Naive thymus-derived CD8-positive, alpha-beta T cell (primary cell): ENCODE results near the gene PFKFB3. TPM values are rescaled to one million over a fixed set of nuclear protein-coding genes. Genes with fewer than 3 reads are reported as not detected.

Experiments used
- ATAC-seq, 2 donors: fragments of 150-1000 bp; cut with Tn5 transposase in 1 of 2; sonication (Bioruptor Pico), chemical (Tn5 transposase) in 1 of 2; 1 replicate in 1 of 2; 2 replicates in 1 of 2; pipeline ENCODE4 v1.10.0; 2021; ENCODE audit warnings: mild to moderate bottlenecking in 2 of 2, moderate library complexity in 2 of 2
- POLR2A ChIA-PET: fragments of 350-600 bp; sonication (Branson Sonifier 250); formaldehyde crosslinking; loops from one replicate; lab custom pipeline; 2021; ENCODE audit warnings: antibody characterized with exemption; lab: Charles Lee
- DNase-seq, 10 donors: peaks; one replicate each; pipeline versions ENCODE4 v3.0.0 to v3.0.0-alpha.2; 2020 to 2022
- H3K27ac Mint-ChIP-seq, 10 donors: one replicate each; pipeline ENCODE4 v1.8.0; 2020 to 2022; ENCODE audit warnings: mild to moderate bottlenecking in 10 of 10, mixed read lengths in 10 of 10, moderate library complexity in 4 of 10, inconsistent platforms in 1 of 10
- H3K27me3 Mint-ChIP-seq, 5 donors: one replicate each; pipeline ENCODE4 v1.8.0; 2021 to 2022; ENCODE audit warnings: mixed read lengths in 5 of 5
- H3K36me3 Mint-ChIP-seq, 3 donors: one replicate each; pipeline ENCODE4 v1.8.0; 2020 to 2022; ENCODE audit warnings: mixed read lengths in 3 of 3, mild to moderate bottlenecking in 2 of 3, inconsistent platforms in 1 of 3
- H3K4me1 Mint-ChIP-seq, 4 donors: one replicate each; pipeline ENCODE4 v1.8.0; 2021 to 2022; ENCODE audit warnings: mixed read lengths in 4 of 4
- H3K4me3 Mint-ChIP-seq, 10 donors: one replicate each; pipeline ENCODE4 v1.8.0; 2020 to 2022; ENCODE audit warnings: mild to moderate bottlenecking in 10 of 10, mixed read lengths in 10 of 10, moderate library complexity in 6 of 10, inconsistent platforms in 1 of 10
- H3K9me3 Mint-ChIP-seq, 9 donors: one replicate each; pipeline ENCODE4 v1.8.0; 2020 to 2022; ENCODE audit warnings: mixed read lengths in 9 of 9, mild to moderate bottlenecking in 3 of 9, inconsistent platforms in 1 of 9, moderate library complexity in 1 of 9
- polyA plus RNA-seq, 3 donors: library from polyadenylated mRNA; unstranded; fragments of 300-500 nt; fragmentation: Illumina TruSeq; gene quantifications; one replicate each; pipeline ENCODE4 v1.2.3, GENCODE V29; 2021
- total RNA-seq, 8 experiments: library from RNA in 2 of 8; stranded (reverse) in 2 of 8; gene quantifications; one replicate each; pipeline ENCODE4 v1.2.3 and lab custom pipeline; 2021 to 2026

PFKFB3 gene
- total and polyA plus RNA-seq, 5 experiments from 2014 or later = 1.6 to 79.4 (median 7.1) TPM

DNA sequence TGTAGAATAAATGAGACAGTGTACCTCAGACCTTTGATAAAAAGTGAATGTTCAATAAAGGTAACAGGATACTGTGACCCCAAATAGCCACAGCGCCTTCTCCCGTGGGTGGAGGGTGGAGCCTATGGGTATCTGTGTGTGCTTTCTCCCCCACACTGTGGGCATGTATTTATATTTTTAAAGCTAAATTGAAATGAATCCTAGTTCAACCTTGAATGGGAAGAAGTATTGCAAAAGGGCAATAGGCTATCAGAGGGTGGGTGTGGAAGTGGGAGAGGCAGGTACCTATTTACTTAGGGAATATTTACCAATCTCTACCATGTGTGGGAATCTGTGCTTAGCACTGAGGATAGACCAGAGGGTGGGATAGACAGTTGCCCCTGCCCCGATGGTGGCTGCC, 68.9 kb downstream of the PFKFB3 start:
- Mint-ChIP-seq H3K27me3 (no peaks in the 10 kb centered on the region), H3K27ac (peak overlapping the region; percentile 71 to 97 (median 87)), H3K36me3 (no peaks in the 10 kb centered on the region), H3K9me3 (peaks cover 0 to 1% (median 0%) of the 10 kb centered on the region in 9 donors), H3K4me3 (peak overlapping the region in 1 of 10 donors; percentile 4), H3K4me1 (peaks cover 21 to 57% (median 40%) of the 10 kb centered on the region in 4 donors)
- DNase-seq (no peak), ATAC-seq (no peak)
- POLR2A ChIA-PET = interaction anchor here (0.6 kb wide), 1 partner anchor 14 kb away, joined by 5 read pairs; no protein-coding TSS in a partner anchor

DNA sequence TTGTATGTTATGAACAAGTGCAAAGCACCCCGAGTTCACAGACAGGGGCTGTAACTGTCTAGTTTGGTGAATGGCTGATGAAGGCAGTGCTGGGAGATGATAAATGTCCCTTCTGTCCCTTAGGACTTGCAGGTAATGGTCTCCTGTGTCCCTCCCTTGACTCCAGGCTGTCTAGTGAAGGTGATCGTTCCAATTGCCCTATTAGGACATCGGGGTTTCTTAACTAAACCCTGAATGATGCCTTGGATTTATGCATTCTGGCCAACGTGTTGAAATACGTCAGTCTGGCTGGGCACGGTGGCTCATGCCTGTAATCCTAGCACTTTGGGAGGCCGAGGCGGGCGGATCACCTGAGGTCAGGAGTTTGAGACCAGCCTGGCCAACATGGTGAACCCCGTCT, 69.4 kb downstream of the PFKFB3 start:
- no peak for DNase-seq
- Mint-ChIP-seq H3K27me3 (no peaks in the 10 kb centered on the region), H3K4me1 (peaks cover 21 to 58% (median 40%) of the 10 kb centered on the region in 4 donors), H3K27ac (peak overlapping the region in 7 of 10 donors; percentile 76 to 97 (median 87)), H3K9me3 (peaks cover 0 to 1% (median 0%) of the 10 kb centered on the region in 9 donors), H3K4me3 (no peak overlapping the region), H3K36me3 (no peaks in the 10 kb centered on the region)
- ATAC-seq = no peak
- POLR2A ChIA-PET = no interaction called here

GRCh38 chr10:6273351-6273750, 70.6 kb downstream of the PFKFB3 start:
- H3K27me3 Mint-ChIP-seq = no peaks in the 10 kb centered on the region
- H3K4me1 Mint-ChIP-seq = peaks cover 21 to 52% (median 40%) of the 10 kb centered on the region in 4 donors
- peaks cover 0 to 1% (median 0%) of the 10 kb centered on the region in 9 donors for H3K9me3 Mint-ChIP-seq
- DNase-seq = no peak
- no peak for ATAC-seq
- H3K36me3 Mint-ChIP-seq = no peaks in the 10 kb centered on the region
- H3K4me3 Mint-ChIP-seq = no peak overlapping the region
- POLR2A ChIA-PET = interaction anchor here (0.7 to 0.9 kb wide), 2 partner anchors 14 to 18 kb away, joined by 3 to 4 read pairs; no protein-coding TSS in a partner anchor
- peak overlapping the region in 8 of 10 donors; percentile 25 to 76 (median 52) for H3K27ac Mint-ChIP-seq

- Mint-ChIP-seq H3K4me3 (no peak overlapping the region), H3K4me1 (peaks cover 19 to 50% (median 39%) of the 10 kb centered on the region in 4 donors), H3K36me3 (no peaks in the 10 kb centered on the region), H3K27me3 (no peaks in the 10 kb centered on the region), H3K9me3 (peaks cover 0 to 1% (median 0%) of the 10 kb centered on the region in 9 donors), H3K27ac (peak overlapping the region in 5 of 10 donors; percentile 43 to 97 (median 66))
- DNase-seq (no peak), ATAC-seq (no peak)
- POLR2A ChIA-PET = interaction anchor here (0.9 kb wide), 1 partner anchor 17 kb away, joined by 4 read pairs; no protein-coding TSS in a partner anchor
Observed at GRCh38 chr10:6274040-6274439, 71.3 kb downstream of the PFKFB3 start.

DNA sequence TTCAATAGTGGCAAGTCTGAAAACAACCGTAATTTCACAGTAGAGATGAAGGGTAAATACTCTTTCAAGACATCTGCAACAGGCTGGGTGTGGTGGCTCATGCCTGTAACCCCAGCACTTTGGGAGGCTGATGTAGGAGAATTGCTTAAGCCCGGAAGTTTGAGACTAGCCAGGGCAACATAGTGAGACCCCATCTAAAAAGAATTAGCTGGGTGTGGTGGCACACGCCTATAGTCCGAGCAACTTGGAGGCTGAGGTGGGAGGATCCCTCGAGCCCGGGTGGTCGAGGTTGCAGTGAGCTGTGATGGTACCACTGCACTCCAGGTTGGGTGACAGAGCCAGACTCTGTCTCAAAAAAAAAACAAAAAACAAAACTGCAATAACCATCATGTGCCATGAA, 71.8 kb downstream of the PFKFB3 start:
- Mint-ChIP-seq H3K9me3 (peaks cover 0 to 1% (median 0%) of the 10 kb centered on the region in 9 donors), H3K27ac (peak overlapping the region in 6 of 10 donors; percentile 58 to 97 (median 90)), H3K4me3 (no peak overlapping the region)

DNA sequence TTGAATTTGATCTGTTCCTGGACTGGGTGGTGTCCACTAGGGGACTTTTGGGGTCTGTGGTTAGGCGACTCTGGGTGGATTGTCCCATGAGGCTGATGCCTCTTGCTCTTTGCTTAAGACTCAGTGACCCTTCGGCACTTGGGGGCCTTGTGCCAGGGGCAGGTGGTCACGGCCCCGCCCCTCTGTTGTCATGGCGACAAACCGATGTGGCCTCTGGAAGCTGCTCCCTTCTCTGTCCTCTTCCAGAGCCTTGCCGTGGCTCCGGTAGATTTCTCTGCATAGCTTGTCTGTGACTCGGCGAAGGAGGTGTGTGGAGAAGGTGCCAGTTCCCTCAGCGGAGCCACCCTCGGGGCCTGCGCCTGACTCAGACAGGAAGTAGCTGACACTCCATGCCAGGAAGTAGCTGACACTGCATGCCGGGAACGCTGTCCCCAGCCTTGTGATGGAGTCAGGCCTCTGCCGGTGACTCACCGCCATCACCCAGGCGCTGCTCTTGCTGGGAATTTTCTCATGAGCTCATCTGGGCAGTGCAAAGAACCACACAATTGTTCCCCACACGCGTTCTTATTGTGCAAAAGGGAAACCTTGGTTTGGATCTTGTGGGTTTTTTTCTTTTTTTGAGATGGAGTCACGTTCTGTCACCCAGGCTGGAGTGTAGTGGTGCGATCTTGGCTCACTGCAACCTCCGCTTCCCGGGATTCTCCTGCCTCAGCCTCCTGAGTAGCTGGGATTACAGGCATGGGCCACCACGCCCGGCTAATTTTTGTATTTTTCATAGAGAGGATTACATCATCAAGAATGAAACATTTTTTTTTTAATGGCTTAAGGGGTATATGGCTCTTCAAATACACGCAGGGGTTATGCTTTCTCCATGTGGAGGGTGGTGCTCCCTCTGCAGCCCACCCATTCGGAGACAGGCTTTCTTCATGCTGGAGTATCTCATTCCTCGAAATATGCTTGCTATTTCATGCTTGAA, 72.6 kb downstream of the PFKFB3 start:
- Mint-ChIP-seq H3K4me3 (peak overlapping the region; percentile 47 to 84 (median 66)), H3K27ac (peak overlapping the region; percentile 86 to 97 (median 91)), H3K27me3 (no peaks in the 10 kb centered on the region), H3K36me3 (no peaks in the 10 kb centered on the region), H3K4me1 (peaks cover 13 to 41% (median 27%) of the 10 kb centered on the region in 4 donors), H3K9me3 (no peaks in the 10 kb centered on the region)
- POLR2A ChIA-PET = interaction anchor here (0.6 to 1.3 kb wide), 8 partner anchors 15 to 131 kb away, joined by 3 to 13 read pairs (median 3); no protein-coding TSS in a partner anchor
- peak; percentile 33 to 88 (median 60) for DNase-seq
- peak; percentile 80 to 92 for ATAC-seq

More for the DNA sequence above, 71.8 kb downstream of the PFKFB3 start:
- H3K27me3 Mint-ChIP-seq = no peaks in the 10 kb centered on the region
- no peak for DNase-seq
- POLR2A ChIA-PET = interaction anchor here (0.6 to 1.2 kb wide), 4 partner anchors 15 to 111 kb away, joined by 3 to 13 read pairs (median 4); no protein-coding TSS in a partner anchor
- H3K36me3 Mint-ChIP-seq = no peaks in the 10 kb centered on the region
- H3K4me1 Mint-ChIP-seq = peaks cover 16 to 46% (median 35%) of the 10 kb centered on the region in 4 donors
- ATAC-seq = no peak

DNA sequence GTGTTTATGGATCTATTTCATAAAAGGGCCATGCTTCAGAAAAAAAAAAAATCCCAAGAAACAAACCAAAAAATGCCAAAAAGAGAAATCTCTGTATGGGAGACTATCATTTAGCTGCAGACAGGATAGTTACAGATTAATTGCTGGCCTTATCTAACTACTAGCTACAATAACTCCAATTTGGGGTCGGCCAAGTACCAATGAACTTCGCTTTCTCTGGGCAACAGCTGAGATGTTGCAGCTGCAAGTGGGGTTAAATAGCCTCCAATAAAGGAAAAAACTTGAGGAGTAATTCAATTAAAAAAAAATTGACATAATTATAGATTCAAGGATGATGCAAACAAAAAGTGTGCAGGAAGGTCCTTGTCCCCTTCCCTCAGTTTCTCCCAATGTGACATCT, 73.6 kb downstream of the PFKFB3 start:
- H3K36me3 Mint-ChIP-seq = no peaks in the 10 kb centered on the region
- H3K4me1 Mint-ChIP-seq = peaks cover 8 to 36% (median 17%) of the 10 kb centered on the region in 4 donors
- DNase-seq (no peak), ATAC-seq (no peak)
- H3K9me3 Mint-ChIP-seq = no peaks in the 10 kb centered on the region
- no peak overlapping the region for H3K4me3 Mint-ChIP-seq
- no peaks in the 10 kb centered on the region for H3K27me3 Mint-ChIP-seq
- H3K27ac Mint-ChIP-seq = peak overlapping the region in 4 of 10 donors; percentile 8 to 97 (median 88)
- POLR2A ChIA-PET = interaction anchor here (0.9 to 1.2 kb wide), 2 partner anchors 15 to 62 kb away, joined by 3 read pairs; no protein-coding TSS in a partner anchor

DNA sequence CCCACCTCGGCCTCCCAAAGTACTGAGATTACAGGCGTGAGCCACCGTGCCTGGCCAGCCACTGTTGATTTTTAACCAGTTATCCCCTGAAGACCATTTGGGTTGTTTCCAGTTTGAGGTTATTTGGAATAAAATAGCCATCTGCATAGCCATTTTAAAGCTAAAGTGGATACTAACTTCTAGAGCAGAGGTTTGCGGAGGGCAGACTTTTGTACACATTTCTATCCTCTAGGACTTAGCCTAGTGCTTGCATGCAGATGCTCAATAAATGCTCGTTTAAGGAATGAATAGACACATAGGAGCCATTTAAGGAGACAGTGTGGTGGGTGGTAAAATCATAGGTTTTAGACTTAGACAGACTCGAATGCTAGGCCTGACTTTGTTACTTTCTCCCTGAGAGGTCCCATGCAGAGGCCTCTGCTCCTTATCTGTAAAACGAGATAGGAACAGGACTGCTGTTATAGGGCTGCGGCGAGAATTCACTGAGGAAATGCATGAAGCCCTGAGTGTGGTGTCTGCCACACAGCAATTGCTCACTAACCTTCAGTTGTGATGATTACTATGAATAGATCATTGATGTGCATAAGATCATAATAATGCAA, 75.9 kb downstream of the PFKFB3 start:
- Mint-ChIP-seq H3K27me3 (no peaks in the 10 kb centered on the region), H3K4me1 (peaks cover 8 to 26% (median 10%) of the 10 kb centered on the region in 4 donors), H3K36me3 (no peaks in the 10 kb centered on the region), H3K9me3 (no peaks in the 10 kb centered on the region), H3K4me3 (no peak overlapping the region), H3K27ac (peak overlapping the region in 1 of 10 donors; percentile 29)
- no peak for DNase-seq
- ATAC-seq = no peak
- POLR2A ChIA-PET = no interaction called here

DNA sequence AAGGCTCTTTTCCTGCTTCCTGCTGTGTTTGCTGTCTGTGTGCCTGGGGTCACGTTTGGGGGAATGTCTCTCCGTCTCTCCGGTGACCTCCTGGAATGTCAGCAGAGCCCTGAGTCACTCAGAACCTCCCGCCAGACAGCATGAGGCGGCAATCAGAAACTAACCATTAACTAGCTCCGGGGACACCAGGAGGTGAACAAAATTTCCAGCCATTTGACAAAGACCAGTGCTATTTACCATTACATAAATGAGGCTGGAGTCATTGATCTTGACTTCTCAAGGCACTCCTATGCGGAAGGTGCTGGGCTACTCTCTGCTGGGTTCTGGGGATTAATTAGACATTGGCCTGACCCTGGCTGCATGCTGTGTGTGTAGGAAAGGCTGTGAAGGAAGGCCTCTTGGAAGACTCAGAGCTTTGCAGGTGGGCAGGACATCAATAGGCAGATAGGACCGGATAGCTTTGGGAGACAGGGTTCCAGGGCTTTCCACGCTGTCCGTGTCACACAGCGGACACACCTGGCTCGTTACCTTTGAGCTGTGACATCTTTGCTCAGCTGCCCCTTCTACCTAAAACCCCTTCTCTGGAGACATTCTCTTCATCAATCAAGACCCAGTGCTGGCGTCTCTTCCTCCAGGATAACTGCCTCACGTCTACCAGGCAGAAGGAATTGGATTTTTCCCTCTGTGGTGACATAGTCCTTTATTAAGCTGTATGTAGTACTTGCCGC, 77.0 kb downstream of the PFKFB3 start:
- H3K9me3 Mint-ChIP-seq = no peaks in the 10 kb centered on the region
- POLR2A ChIA-PET = no interaction called here
- H3K27me3 Mint-ChIP-seq = no peaks in the 10 kb centered on the region
- no peak for ATAC-seq
- DNase-seq = no peak
- H3K4me3 Mint-ChIP-seq = no peak overlapping the region
- H3K36me3 Mint-ChIP-seq = peaks cover 0 to 4% (median 0%) of the 10 kb centered on the region in 3 donors
- H3K27ac Mint-ChIP-seq = peak overlapping the region in 2 of 10 donors; percentile 9 to 27
- peaks cover 8 to 24% (median 10%) of the 10 kb centered on the region in 4 donors for H3K4me1 Mint-ChIP-seq

GRCh38 chr10:6280291-6280690, 77.6 kb downstream of the PFKFB3 start:
- POLR2A ChIA-PET = no interaction called here
- peak overlapping the region in 3 of 10 donors; percentile 9 to 43 (median 27) for H3K27ac Mint-ChIP-seq
- H3K36me3 Mint-ChIP-seq = peaks cover 0 to 4% (median 0%) of the 10 kb centered on the region in 3 donors
- no peaks in the 10 kb centered on the region for H3K27me3 Mint-ChIP-seq
- peaks cover 3 to 18% (median 5%) of the 10 kb centered on the region in 4 donors for H3K4me1 Mint-ChIP-seq
- H3K9me3 Mint-ChIP-seq = no peaks in the 10 kb centered on the region
- no peak overlapping the region for H3K4me3 Mint-ChIP-seq
- ATAC-seq = no peak
- no peak for DNase-seq

DNA sequence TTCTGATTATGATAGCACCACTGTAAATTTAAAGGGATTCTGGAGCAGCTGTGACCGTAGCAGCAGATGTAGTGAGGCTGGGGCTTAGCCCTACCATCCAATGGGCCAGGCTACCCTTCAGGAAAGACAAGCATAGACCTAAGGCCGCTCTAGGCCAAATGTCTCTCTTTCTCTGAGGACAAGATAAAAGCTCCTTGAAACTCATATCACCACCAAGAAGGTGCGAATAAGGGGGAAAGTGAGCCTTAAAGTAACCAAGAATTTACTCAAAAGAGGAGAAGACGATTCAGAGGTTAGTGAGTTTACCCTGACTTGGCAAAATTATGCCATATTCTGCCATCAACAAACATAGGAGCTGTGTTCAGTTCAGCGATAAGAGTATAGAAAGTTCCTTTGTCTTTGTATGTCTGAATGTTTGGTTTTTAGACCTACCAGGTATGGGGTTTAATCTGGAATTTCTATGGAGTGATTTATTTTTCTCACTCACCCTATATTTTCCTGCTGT, 79.8 kb downstream of the PFKFB3 start:
- DNase-seq = no peak
- POLR2A ChIA-PET = no interaction called here
- no peak for ATAC-seq
- peaks cover 0 to 8% (median 2%) of the 10 kb centered on the region in 4 donors for H3K4me1 Mint-ChIP-seq
- peaks cover 0 to 4% (median 0%) of the 10 kb centered on the region in 3 donors for H3K36me3 Mint-ChIP-seq
- H3K27ac Mint-ChIP-seq = no peak overlapping the region
- H3K27me3 Mint-ChIP-seq = no peaks in the 10 kb centered on the region
- H3K4me3 Mint-ChIP-seq = no peak overlapping the region
- H3K9me3 Mint-ChIP-seq = no peaks in the 10 kb centered on the region
